ENCODE measurements around the gene EHMT1.

GRCh38 chr9:137575364-137575715 lies 43.5 kb upstream of the EHMT1 start:
- TF ChIP-seq TAF1 (IDR thresholded peaks at IDR 0.05; ENCODE audit: borderline replicate concordance, low read depth, low read length) (no peak), POLR2A (IDR thresholded peaks at IDR 0.05; ENCODE audit: low read depth, low read length) (no peak)
